Spleen (tissue), 11 donors: Measurements from ENCODE around the gene ZFC3H1. TPM values are rescaled to one million over a fixed set of nuclear protein-coding genes. Genes with fewer than 3 reads are reported as not detected.

Source experiments
- DNase-seq: peaks from one replicate; pipeline ENCODE4 v3.0.0-alpha.2; 2020
- H3K27ac ChIP-seq, 8 donors: fragments of 200-600 bp; sonication (generic) in 7 of 8; 1 replicate in 4 of 8; 2 replicates in 4 of 8; pipeline versions ENCODE4 v1.5.0 to v1.8.0; 2016 to 2021; ENCODE audit warnings: inconsistent platforms in 4 of 8, mild to moderate bottlenecking in 4 of 8, moderate library complexity in 1 of 8
- H3K27me3 ChIP-seq, 7 donors: fragments of 200-600 bp; sonication (generic) in 6 of 7; replicated peaks in 1 of 7; 1 replicate in 4 of 7; 2 replicates in 3 of 7; pipeline versions ENCODE4 v1.5.0 to v1.8.0; 2016 to 2021; ENCODE audit warnings: inconsistent platforms in 3 of 7, mild to moderate bottlenecking in 1 of 7
- H3K36me3 ChIP-seq, 6 donors: fragments of 200-600 bp; sonication (generic) in 5 of 6; 1 replicate in 4 of 6; 2 replicates in 2 of 6; pipeline versions ENCODE4 v1.5.0 to v1.8.0; 2016 to 2021; ENCODE audit warnings: inconsistent platforms in 2 of 6
- H3K4me1 ChIP-seq, 6 donors: fragments of 200-600 bp; sonication (generic) in 5 of 6; 1 replicate in 3 of 6; 2 replicates in 3 of 6; pipeline versions ENCODE4 v1.5.0 to v1.8.0; 2016 to 2021; ENCODE audit warnings: inconsistent platforms in 3 of 6
- H3K4me3 ChIP-seq, 8 donors: fragments of 200-600 bp; sonication (generic) in 7 of 8; 1 replicate in 4 of 8; 2 replicates in 4 of 8; pipeline versions ENCODE4 v1.5.0 to v1.8.0; 2016 to 2021; ENCODE audit warnings: inconsistent platforms in 4 of 8, mild to moderate bottlenecking in 4 of 8, moderate library complexity in 2 of 8
- H3K9me3 ChIP-seq, 8 donors: fragments of 200-600 bp; sonication (generic) in 7 of 8; 1 replicate in 4 of 8; 2 replicates in 4 of 8; pipeline versions ENCODE4 v1.5.0 to v1.8.0; 2016 to 2021; ENCODE audit warnings: inconsistent platforms in 4 of 8
- POLR2A ChIP-seq, 3 donors: fragments of 450-650 bp; IDR thresholded peaks; one replicate each; pipeline ENCODE4 v1.5.1; 2017; ENCODE audit warnings: antibody characterized with exemption in 3 of 3, mild to moderate bottlenecking in 1 of 3
- POLR2AphosphoS5 ChIP-seq, 3 donors: sonication (generic); formaldehyde crosslinking; IDR thresholded peaks; one replicate each; pipeline ENCODE4 v1.5.1; 2017; ENCODE audit warnings: antibody characterized with exemption in 3 of 3
- WGBS, 5 donors: extraction: QIAGEN DNeasy Blood & Tissue Kit in 3 of 5; methylation state at CpG; one replicate each; pipeline versions ENCODE4 v1.1.5 to v1.1.7; 2013 to 2018; 5-methylcytosine and 5-hydroxymethylcytosine counted together
- intact Hi-C: fragments of 100-400 bp; cut with DNase I; formaldehyde crosslinking; loops from one replicate; pipeline ENCODE4 v1.15.0; 2023; ENCODE audit warnings: low total_unique reads
- polyA plus RNA-seq, 3 donors: library from polyadenylated mRNA; stranded (reverse); fragments of 200-250 nt; gene quantifications; one replicate each; pipeline ENCODE4 v1.2.1, GENCODE V29; 2013
- total RNA-seq, 7 donors: library from RNA; depleted of rRNA in 3 of 7; stranded (reverse); fragments of >200 nt in 3 of 7; fragmentation: NEBNext Ultra II Directional in 4 of 7; extraction: Animal tissue kit (Norgen Biotek cat#: 25700) in 4 of 7; gene quantifications; one replicate each; pipeline versions ENCODE4 v1.1.0 to v1.2.1, GENCODE V29; 2016 to 2021
- TF ChIP-seq, protein P1 (sequence below), 11 experiments: fragments of 200-600 bp in 7 of 11; fragments of 450-650 bp in 4 of 11; sonication (generic) in 4 of 11; IDR thresholded peaks in 8 of 11; conservative IDR thresholded peaks in 3 of 11; 1 replicate in 7 of 11; 2 replicates in 4 of 11; pipeline versions ENCODE4 v1.4.0 to v1.8.0; 2016 to 2021; ENCODE audit warnings: antibody characterized with exemption in 11 of 11, inconsistent platforms in 4 of 11, mild to moderate bottlenecking in 1 of 11
- donor health status: healthy with polysubstance abuse.
- donor health status: DM: no; HTN: no; CAD: no; lungs with moderate emphysema.
- donor health status: DM: no; HTN: no; CAD: no.
- donor health status: Bipolar disorder and iron deficiency.
- donor health status: healthy.
- donor health status: DM: no; HTN: no; CAD: no.
- donor health status: DM: yes; HTN: yes; CAD: no.

ZFC3H1 gene
- total and polyA plus RNA-seq, 10 donors, result 21.4 to 139 (median 77.8) TPM

DNA sequence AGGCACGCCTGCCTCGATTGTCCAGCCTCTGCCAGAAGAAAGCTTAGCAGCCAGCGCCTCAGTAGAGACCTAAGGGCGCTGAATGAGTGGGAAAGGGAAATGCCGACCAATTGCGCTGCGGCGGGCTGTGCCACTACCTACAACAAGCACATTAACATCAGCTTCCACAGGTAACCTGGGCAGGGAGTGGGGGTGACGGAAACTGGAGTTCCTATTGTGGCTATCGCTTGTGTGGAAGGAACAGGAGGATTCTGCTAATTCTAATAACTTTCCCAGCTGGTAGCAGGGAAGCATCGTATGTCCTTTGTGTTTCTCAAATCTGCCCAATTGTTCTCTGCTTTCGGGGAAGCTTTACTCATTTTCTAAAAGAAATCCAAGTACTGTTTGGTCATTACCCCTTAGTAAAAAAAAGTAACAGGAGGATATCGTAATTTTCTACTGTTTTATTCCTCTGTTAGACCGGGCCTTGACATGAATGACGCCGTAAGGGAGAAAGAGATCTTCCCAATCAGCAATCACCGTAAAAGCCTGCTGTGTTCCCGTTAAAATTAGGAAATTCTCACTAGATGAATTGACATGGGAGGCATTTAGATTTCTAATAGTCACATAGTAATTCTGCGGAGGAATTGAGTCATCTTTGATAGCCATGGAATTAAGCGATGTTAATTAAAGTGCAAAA lies 902 bp upstream of the ZFC3H1 start:
- no peak for TF ChIP-seq POLR2A (IDR thresholded peaks at IDR 0.05)
- no peak for TF ChIP-seq POLR2AphosphoS5 (IDR thresholded peaks at IDR 0.05)
- TF ChIP-seq, protein P1, sequence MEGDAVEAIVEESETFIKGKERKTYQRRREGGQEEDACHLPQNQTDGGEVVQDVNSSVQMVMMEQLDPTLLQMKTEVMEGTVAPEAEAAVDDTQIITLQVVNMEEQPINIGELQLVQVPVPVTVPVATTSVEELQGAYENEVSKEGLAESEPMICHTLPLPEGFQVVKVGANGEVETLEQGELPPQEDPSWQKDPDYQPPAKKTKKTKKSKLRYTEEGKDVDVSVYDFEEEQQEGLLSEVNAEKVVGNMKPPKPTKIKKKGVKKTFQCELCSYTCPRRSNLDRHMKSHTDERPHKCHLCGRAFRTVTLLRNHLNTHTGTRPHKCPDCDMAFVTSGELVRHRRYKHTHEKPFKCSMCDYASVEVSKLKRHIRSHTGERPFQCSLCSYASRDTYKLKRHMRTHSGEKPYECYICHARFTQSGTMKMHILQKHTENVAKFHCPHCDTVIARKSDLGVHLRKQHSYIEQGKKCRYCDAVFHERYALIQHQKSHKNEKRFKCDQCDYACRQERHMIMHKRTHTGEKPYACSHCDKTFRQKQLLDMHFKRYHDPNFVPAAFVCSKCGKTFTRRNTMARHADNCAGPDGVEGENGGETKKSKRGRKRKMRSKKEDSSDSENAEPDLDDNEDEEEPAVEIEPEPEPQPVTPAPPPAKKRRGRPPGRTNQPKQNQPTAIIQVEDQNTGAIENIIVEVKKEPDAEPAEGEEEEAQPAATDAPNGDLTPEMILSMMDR (IDR thresholded peaks at IDR 0.05 in 8 of 11, conservative IDR thresholded peaks at IDR 0.05 in 3 of 11), result no peak
- intact Hi-C loops, result no loop called here
- H3K4me1 ChIP-seq, result peaks cover 20 to 53% (median 44%) of the 10 kb centered on the region in 6 donors
- WGBS, 5 donors, result 0 to 1% (median 1%) methylated on average over 20 of the region's 20 CpGs
- DNase-seq, result no peak
- no peaks in the 10 kb centered on the region for H3K27me3 ChIP-seq
- H3K36me3 ChIP-seq, result peaks cover 0 to 19% (median 5%) of the 10 kb centered on the region in 6 donors
- peak overlapping the region; percentile 62 to 93 (median 84) for H3K4me3 ChIP-seq
- H3K9me3 ChIP-seq, result no peaks in the 10 kb centered on the region
- peak overlapping the region; percentile 95 to 99 (median 99) for H3K27ac ChIP-seq

GRCh38 chr12:71662849-71663560 lies 643 bp downstream of the ZFC3H1 start:
- TF ChIP-seq POLR2A (IDR thresholded peaks at IDR 0.05) (no peak), POLR2AphosphoS5 (IDR thresholded peaks at IDR 0.05) (peak; percentile 44 to 69 (median 57))
- TF ChIP-seq, protein P1 (IDR thresholded peaks at IDR 0.05 in 8 of 11, conservative IDR thresholded peaks at IDR 0.05 in 3 of 11), result no peak
- intact Hi-C loops, result no loop called here

DNA sequence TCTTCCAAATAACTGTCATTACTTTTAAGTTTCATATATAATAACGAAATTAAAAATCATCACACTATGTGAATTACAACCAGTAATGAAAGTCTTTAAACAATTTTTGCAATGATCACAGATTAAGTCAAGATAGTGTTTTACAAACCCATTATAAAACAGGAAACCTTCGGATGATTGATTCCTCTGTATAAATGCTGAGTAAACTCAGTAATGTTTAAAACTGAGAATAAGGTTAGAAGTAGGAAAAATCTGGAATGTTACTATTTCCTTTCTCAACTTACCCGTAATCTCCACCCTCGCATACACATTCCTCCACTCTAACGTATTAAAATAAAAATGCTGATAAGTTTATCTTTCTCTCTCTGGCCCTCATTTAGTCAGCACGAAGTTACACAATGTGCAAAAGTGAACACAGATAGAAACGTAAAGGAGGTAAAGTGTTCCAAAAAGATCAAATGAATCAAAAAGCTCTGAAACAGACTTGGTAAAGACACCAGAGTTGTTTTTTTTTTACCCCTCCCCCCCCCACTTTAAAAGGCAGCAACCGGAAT lies 1.6 kb downstream of the ZFC3H1 start:
- H3K27me3 ChIP-seq, result no peaks in the 10 kb centered on the region
- no peaks in the 10 kb centered on the region for H3K9me3 ChIP-seq
- intact Hi-C loops, result no loop called here
- TF ChIP-seq POLR2AphosphoS5 (IDR thresholded peaks at IDR 0.05), result no peak
- no peak for TF ChIP-seq POLR2A (IDR thresholded peaks at IDR 0.05)
- TF ChIP-seq, protein P1 (IDR thresholded peaks at IDR 0.05 in 8 of 11, conservative IDR thresholded peaks at IDR 0.05 in 3 of 11), result no peak
- 6 to 16% (median 9%) methylated on average over 8 of the region's 8 CpGs for WGBS, 5 donors
- no peak for DNase-seq
- peak overlapping the region in 7 of 8 donors; percentile 97 to 99 (median 99) for H3K27ac ChIP-seq
- peaks cover 20 to 69% (median 52%) of the 10 kb centered on the region in 6 donors for H3K4me1 ChIP-seq
- peak overlapping the region; percentile 62 to 93 (median 84) for H3K4me3 ChIP-seq
- peaks cover 0 to 44% (median 27%) of the 10 kb centered on the region in 6 donors for H3K36me3 ChIP-seq

More at GRCh38 chr12:71662849-71663560, 643 bp downstream of the ZFC3H1 start:
- Histone ChIP-seq H3K4me3 (peak overlapping the region; percentile 62 to 93 (median 84)), H3K9me3 (no peaks in the 10 kb centered on the region), H3K36me3 (peaks cover 0 to 35% (median 19%) of the 10 kb centered on the region in 6 donors), H3K4me1 (peaks cover 20 to 60% (median 48%) of the 10 kb centered on the region in 6 donors), H3K27ac (peak overlapping the region; percentile 95 to 99 (median 99)), H3K27me3 (no peaks in the 10 kb centered on the region)
- WGBS, 5 donors, result 0 to 2% (median 1%) methylated on average over 32 to 53 of the region's 53 CpGs
- DNase-seq, result peak; percentile 94
